ENCODE data around the gene MICA. TPM values are rescaled to one million over a fixed set of nuclear protein-coding genes. Genes with fewer than 3 reads are reported as not detected.
"Not testable (repeated sequence)": the region's sequence is repeated elsewhere in the genome, so short reads cannot be mapped to it uniquely, and the experiment has no call there.

The MICA gene
- total RNA-seq, 2 experiments from 2014 or later = 10.6 to 14.0 TPM

DNA sequence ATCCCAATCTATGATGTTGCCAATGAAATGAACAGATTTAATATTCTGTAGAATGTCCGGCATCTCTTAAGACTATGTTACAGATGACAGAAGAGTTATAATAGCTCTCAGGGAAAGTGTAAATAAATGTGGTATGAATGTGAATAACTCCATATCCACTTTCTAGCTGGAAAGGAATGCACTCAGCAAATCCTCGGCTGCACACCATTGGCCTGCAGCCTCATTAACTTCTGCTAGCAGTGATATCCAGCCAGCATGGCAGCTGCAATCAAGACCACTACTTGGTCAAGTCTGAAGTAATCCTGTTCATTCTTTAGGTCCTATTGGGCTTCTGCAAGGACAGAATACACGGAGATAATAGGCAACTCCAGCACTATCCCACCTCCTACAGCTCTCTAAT, 17.3 kb upstream of the MICA start:
- TF ChIP-seq, protein P1, sequence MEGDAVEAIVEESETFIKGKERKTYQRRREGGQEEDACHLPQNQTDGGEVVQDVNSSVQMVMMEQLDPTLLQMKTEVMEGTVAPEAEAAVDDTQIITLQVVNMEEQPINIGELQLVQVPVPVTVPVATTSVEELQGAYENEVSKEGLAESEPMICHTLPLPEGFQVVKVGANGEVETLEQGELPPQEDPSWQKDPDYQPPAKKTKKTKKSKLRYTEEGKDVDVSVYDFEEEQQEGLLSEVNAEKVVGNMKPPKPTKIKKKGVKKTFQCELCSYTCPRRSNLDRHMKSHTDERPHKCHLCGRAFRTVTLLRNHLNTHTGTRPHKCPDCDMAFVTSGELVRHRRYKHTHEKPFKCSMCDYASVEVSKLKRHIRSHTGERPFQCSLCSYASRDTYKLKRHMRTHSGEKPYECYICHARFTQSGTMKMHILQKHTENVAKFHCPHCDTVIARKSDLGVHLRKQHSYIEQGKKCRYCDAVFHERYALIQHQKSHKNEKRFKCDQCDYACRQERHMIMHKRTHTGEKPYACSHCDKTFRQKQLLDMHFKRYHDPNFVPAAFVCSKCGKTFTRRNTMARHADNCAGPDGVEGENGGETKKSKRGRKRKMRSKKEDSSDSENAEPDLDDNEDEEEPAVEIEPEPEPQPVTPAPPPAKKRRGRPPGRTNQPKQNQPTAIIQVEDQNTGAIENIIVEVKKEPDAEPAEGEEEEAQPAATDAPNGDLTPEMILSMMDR (IDR thresholded peaks at IDR 0.05) = no peak
- Mint-ChIP-seq H3K36me3 (ENCODE audit: low read depth) (no peaks in the 10 kb centered on the region), H3K27me3 (no peaks in the 10 kb centered on the region), H3K4me3 (no peak overlapping the region), H3K4me1 (ENCODE audit: low read depth) (no peaks in the 10 kb centered on the region), H3K27ac (no peak overlapping the region), H3K9me3 (no peaks in the 10 kb centered on the region)
- intact Hi-C loops (cut with DNase I, micrococcal nuclease) = loop anchor here in 1 of 2 experiments (1.0 kb wide), 1 partner anchor 99 kb away; no protein-coding TSS in a partner anchor
- no peaks in the 10 kb centered on the region for H3K4me1 ChIP-seq (ENCODE audit: insufficient read depth, low read length)
- H3K27me3 ChIP-seq (ENCODE audit: control insufficient read depth in 1 of 2, insufficient read depth in 2 of 2, low read length in 2 of 2) = no peaks in the 10 kb centered on the region
- ATAC-seq (ENCODE audit: poor library complexity) = no peak
- H3K36me3 ChIP-seq (ENCODE audit: insufficient read depth, low read length) = no peaks in the 10 kb centered on the region
- CTCF ChIA-PET = interaction anchor here (0.9 kb wide), 1 partner anchor 13 kb away, joined by 3 read pairs; no protein-coding TSS in a partner anchor
- H3K27ac ChIP-seq (ENCODE audit: low read depth in 1 of 2, low read length in 2 of 2) = no peak overlapping the region
- POLR2A ChIA-PET = no interaction called here
- no peak overlapping the region for H3K4me3 ChIP-seq (ENCODE audit: low read length)
- H3K9me3 ChIP-seq (ENCODE audit: control insufficient read depth in 1 of 2, insufficient read depth in 1 of 2, low read length in 2 of 2) = no peaks in the 10 kb centered on the region
- DNase-seq = no peak

DNA sequence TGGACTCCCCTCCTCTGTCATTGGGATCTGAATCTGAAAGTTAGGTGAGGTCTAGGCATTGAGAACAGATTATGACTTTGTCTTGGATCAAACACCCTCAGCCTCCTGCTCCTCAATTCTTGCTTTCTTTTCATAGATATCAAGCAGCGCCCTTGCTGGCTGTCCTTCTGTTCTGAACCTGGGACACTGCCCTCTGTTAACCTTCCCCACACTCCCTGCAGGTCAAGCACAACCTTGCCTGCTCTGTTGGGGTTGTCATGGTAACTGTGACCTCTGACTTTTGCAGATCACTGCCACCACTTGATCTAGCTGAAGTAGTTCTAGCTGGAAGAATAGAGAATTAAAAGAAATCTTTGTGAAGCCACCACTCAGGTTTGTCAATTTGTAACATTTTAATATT, 16.4 kb upstream of the MICA start:
- Mint-ChIP-seq H3K4me1 (ENCODE audit: low read depth) (no peaks in the 10 kb centered on the region), H3K36me3 (ENCODE audit: low read depth) (no peaks in the 10 kb centered on the region), H3K4me3 (no peak overlapping the region), H3K9me3 (no peaks in the 10 kb centered on the region), H3K27ac (no peak overlapping the region), H3K27me3 (no peaks in the 10 kb centered on the region)
- TF ChIP-seq, protein P1 (IDR thresholded peaks at IDR 0.05) = no peak
- CTCF ChIA-PET = interaction anchor here (0.9 kb wide), 1 partner anchor 12 kb away, joined by 3 read pairs; no protein-coding TSS in a partner anchor
- POLR2A ChIA-PET = interaction anchor here (1.0 kb wide), 1 partner anchor 190 kb away, joined by 3 read pairs; no protein-coding TSS in a partner anchor
- ATAC-seq (ENCODE audit: poor library complexity) = no peak
- Histone ChIP-seq H3K9me3 (ENCODE audit: control insufficient read depth in 1 of 2, insufficient read depth in 1 of 2, low read length in 2 of 2) (no peaks in the 10 kb centered on the region), H3K27me3 (ENCODE audit: control insufficient read depth in 1 of 2, insufficient read depth in 2 of 2, low read length in 2 of 2) (no peaks in the 10 kb centered on the region), H3K36me3 (ENCODE audit: insufficient read depth, low read length) (no peaks in the 10 kb centered on the region), H3K27ac (ENCODE audit: low read depth in 1 of 2, low read length in 2 of 2) (no peak overlapping the region), H3K4me1 (ENCODE audit: insufficient read depth, low read length) (no peaks in the 10 kb centered on the region), H3K4me3 (ENCODE audit: low read length) (no peak overlapping the region)
- intact Hi-C loops (cut with DNase I, micrococcal nuclease) = loop anchor here in 1 of 2 experiments (1.0 kb wide), 1 partner anchor 98 kb away; no protein-coding TSS in a partner anchor
- no peak for DNase-seq

DNA sequence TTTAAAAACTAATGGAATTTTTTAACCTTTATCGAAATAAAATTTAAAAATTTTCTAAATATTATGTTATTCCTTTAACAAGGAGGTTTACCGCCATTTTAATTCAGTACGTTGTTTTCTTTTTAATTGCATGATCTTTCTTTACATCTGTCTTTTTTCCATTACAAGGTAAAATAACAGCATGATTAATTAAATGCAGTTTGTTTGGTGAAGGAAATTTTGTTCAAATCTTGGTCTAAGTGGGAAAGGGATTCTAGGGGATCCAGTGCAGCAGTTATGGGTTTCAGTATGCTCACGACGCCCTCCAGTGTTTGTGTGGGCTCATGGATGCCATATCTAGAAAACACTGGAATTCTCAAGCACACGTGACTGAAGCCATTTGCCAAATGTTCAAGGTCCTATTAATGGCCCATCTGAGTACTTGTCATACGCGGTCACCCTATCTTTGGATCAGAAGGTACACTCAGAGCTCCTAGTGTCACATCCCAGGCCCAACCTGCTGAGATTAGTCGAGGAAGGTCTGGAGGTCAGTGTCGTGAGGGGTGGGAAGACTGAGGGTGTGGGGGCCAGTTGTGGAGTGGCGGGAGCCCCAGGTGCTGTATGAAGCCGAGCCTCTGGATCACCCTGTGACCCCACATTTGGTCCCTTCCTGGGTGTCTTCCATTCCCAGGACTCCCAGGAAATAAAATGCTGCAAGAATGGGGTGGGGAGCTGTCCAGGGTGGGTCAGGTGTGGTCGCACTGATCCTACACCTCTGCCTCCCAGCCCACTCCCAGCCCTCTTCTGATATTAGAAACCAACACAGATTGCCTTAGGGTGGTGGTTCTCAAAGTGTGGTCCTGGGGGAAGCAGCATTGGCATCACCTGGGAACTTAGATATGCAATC, 14.2 kb upstream of the MICA start:
- H3K4me1 ChIP-seq (ENCODE audit: insufficient read depth, low read length); H3K4me3 Mint-ChIP-seq; H3K27ac Mint-ChIP-seq; H3K27me3 Mint-ChIP-seq; H3K9me3 ChIP-seq (ENCODE audit: control insufficient read depth in 1 of 2, insufficient read depth in 1 of 2, low read length in 2 of 2); CTCF ChIA-PET; H3K27me3 ChIP-seq (ENCODE audit: control insufficient read depth in 1 of 2, insufficient read depth in 2 of 2, low read length in 2 of 2); H3K4me1 Mint-ChIP-seq (ENCODE audit: low read depth); H3K36me3 Mint-ChIP-seq (ENCODE audit: low read depth); H3K36me3 ChIP-seq (ENCODE audit: insufficient read depth, low read length); H3K9me3 Mint-ChIP-seq; POLR2A ChIA-PET; DNase-seq; H3K27ac ChIP-seq (ENCODE audit: low read depth in 1 of 2, low read length in 2 of 2); H3K4me3 ChIP-seq (ENCODE audit: low read length): not testable (repeated sequence)
- intact Hi-C loops (cut with DNase I, micrococcal nuclease) = loop anchor here in 1 of 2 experiments (2.0 kb wide), 1 partner anchor 252 kb away; no protein-coding TSS in a partner anchor
- ATAC-seq (ENCODE audit: poor library complexity) = peak; percentile 62

DNA sequence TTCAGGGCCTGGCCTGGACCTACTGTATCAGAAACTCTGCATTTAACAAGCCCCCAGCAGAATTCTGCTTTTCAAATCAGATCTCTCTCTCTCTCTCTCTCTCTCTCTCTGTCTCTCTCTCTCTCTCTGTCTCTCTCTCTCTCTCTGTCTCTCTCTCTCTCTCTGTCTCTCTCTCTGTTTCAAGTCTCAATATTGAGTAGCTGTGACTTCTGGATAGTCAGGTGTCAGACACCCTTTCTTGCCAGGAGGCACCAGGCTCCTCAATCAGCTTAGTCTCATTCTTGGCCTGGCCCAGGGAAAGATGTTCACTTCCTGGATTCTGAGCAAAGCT, 13.6 kb upstream of the MICA start:
- H3K4me3 Mint-ChIP-seq; POLR2A ChIA-PET; ATAC-seq (ENCODE audit: poor library complexity); H3K27ac Mint-ChIP-seq; DNase-seq; H3K36me3 Mint-ChIP-seq (ENCODE audit: low read depth); H3K4me3 ChIP-seq (ENCODE audit: low read length); H3K27me3 ChIP-seq (ENCODE audit: control insufficient read depth in 1 of 2, insufficient read depth in 2 of 2, low read length in 2 of 2); CTCF ChIA-PET; H3K36me3 ChIP-seq (ENCODE audit: insufficient read depth, low read length); H3K9me3 ChIP-seq (ENCODE audit: control insufficient read depth in 1 of 2, insufficient read depth in 1 of 2, low read length in 2 of 2); H3K27ac ChIP-seq (ENCODE audit: low read depth in 1 of 2, low read length in 2 of 2); H3K27me3 Mint-ChIP-seq; H3K9me3 Mint-ChIP-seq; H3K4me1 ChIP-seq (ENCODE audit: insufficient read depth, low read length); H3K4me1 Mint-ChIP-seq (ENCODE audit: low read depth): not testable (repeated sequence)
- intact Hi-C loops (cut with DNase I, micrococcal nuclease) = loop anchor here in 1 of 2 experiments (2.0 kb wide), 1 partner anchor 253 kb away; no protein-coding TSS in a partner anchor

Measured in CD4-positive, alpha-beta T cell (primary cell).